Neural progenitor cell (in vitro differentiated cells): ENCODE results near the gene PHLDB2.

Source experiments
- EZH2 ChIP-seq: fragments of 200-600 bp; sonication (generic); IDR thresholded peaks from 2 replicates; pipeline ENCODE4 v1.6.1; 2017; ENCODE audit warnings: antibody characterized with exemption, mild to moderate bottlenecking, moderate library complexity
- TF ChIP-seq, protein P1 (sequence below): fragments of 200-600 bp; sonication (generic); IDR thresholded peaks from 2 replicates; pipeline ENCODE4 v1.5.1; 2017; ENCODE audit warnings: antibody characterized with exemption, mild to moderate bottlenecking

DNA sequence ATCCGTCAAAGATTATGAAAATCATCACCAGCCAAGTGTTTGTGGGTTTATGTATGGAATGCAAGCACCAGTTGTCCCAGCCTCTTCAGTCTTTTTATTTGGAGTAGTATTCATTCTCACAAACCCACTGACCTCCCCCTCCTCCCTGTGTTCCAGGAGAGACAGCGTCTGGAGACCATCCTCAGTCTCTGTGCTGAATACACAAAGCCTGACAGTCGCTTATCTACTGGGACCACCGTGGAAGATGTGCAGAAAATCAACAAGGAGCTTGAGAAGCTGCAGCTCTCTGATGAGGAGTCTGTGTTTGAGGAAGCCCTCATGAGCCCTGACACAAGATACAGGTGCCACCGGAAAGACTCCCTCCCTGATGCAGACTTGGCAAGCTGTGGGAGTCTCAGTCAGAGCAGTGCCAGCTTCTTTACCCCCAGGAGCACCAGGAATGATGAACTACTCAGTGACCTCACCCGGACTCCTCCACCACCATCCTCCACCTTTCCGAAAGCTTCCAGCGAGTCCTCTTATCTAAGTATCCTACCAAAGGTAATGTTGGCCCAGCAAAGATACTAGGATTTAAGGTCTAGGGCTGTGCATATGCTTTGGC, 54.2 kb downstream of the PHLDB2 start:
- TF ChIP-seq, protein P1, sequence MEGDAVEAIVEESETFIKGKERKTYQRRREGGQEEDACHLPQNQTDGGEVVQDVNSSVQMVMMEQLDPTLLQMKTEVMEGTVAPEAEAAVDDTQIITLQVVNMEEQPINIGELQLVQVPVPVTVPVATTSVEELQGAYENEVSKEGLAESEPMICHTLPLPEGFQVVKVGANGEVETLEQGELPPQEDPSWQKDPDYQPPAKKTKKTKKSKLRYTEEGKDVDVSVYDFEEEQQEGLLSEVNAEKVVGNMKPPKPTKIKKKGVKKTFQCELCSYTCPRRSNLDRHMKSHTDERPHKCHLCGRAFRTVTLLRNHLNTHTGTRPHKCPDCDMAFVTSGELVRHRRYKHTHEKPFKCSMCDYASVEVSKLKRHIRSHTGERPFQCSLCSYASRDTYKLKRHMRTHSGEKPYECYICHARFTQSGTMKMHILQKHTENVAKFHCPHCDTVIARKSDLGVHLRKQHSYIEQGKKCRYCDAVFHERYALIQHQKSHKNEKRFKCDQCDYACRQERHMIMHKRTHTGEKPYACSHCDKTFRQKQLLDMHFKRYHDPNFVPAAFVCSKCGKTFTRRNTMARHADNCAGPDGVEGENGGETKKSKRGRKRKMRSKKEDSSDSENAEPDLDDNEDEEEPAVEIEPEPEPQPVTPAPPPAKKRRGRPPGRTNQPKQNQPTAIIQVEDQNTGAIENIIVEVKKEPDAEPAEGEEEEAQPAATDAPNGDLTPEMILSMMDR, result no peak
- no peak for TF ChIP-seq EZH2
